ENCODE results near the gene CFAP161. TPM values are rescaled to one million over a fixed set of nuclear protein-coding genes. Genes with fewer than 3 reads are reported as not detected.

CFAP161 gene
- total and polyA plus RNA-seq, 7 donors: 0.03 to 0.28 TPM; not detected in 5

GRCh38 chr15:81161160-81161673, 27.1 kb downstream of the CFAP161 start:
- no peaks in the 10 kb centered on the region for H3K27me3 ChIP-seq (ENCODE audit: insufficient read depth in 3 of 3, low read length in 2 of 3)
- no peak for TF ChIP-seq CTCF (IDR thresholded peaks at IDR 0.05)
- no peaks in the 10 kb centered on the region for H3K4me1 ChIP-seq
- 34 to 49% (median 46%) methylated on average over 4 of the region's 4 CpGs for WGBS, 3 donors
- H3K36me3 ChIP-seq (ENCODE audit: insufficient read depth in 1 of 2, low read depth in 1 of 2): no peaks in the 10 kb centered on the region
- H3K27ac ChIP-seq: peak overlapping the region; percentile 50
- intact Hi-C loops (cut with DNase I): no loop called here
- ATAC-seq (no peak), DNase-seq (no peak)
- no peak overlapping the region for H3K4me3 ChIP-seq
- H3K9me3 ChIP-seq: no peaks in the 10 kb centered on the region

- H3K4me1 ChIP-seq: no peaks in the 10 kb centered on the region
- H3K9me3 ChIP-seq: no peaks in the 10 kb centered on the region
- no peaks in the 10 kb centered on the region for H3K27me3 ChIP-seq (ENCODE audit: insufficient read depth in 3 of 3, low read length in 2 of 3)
- no peaks in the 10 kb centered on the region for H3K36me3 ChIP-seq (ENCODE audit: insufficient read depth in 1 of 2, low read depth in 1 of 2)
- H3K4me3 ChIP-seq: no peak overlapping the region
- intact Hi-C loops (cut with DNase I): no loop called here
- DNase-seq: no peak
- H3K27ac ChIP-seq: no peak overlapping the region
- no peak for ATAC-seq
- WGBS, 3 donors: 61 to 83% (median 69%) methylated on average over 7 of the region's 7 CpGs
- no peak for TF ChIP-seq CTCF (IDR thresholded peaks at IDR 0.05)
These were observed 27.8 kb downstream of the CFAP161 start for GRCh38 chr15:81161851-81162250.

GRCh38 chr15:81163961-81164800, 30.1 kb downstream of the CFAP161 start:
- DNase-seq: no peak
- H3K9me3 ChIP-seq: no peaks in the 10 kb centered on the region
- no peak overlapping the region for H3K27ac ChIP-seq
- no peaks in the 10 kb centered on the region for H3K27me3 ChIP-seq (ENCODE audit: insufficient read depth in 3 of 3, low read length in 2 of 3)
- ATAC-seq: no peak
- no peaks in the 10 kb centered on the region for H3K36me3 ChIP-seq (ENCODE audit: insufficient read depth in 1 of 2, low read depth in 1 of 2)
- no peak overlapping the region for H3K4me3 ChIP-seq
- no peak for TF ChIP-seq CTCF (IDR thresholded peaks at IDR 0.05)
- intact Hi-C loops (cut with DNase I): no loop called here
- 81 to 88% (median 83%) methylated on average over 3 of the region's 3 CpGs for WGBS, 3 donors
- no peaks in the 10 kb centered on the region for H3K4me1 ChIP-seq

GRCh38 chr15:81165535-81165934, 31.5 kb downstream of the CFAP161 start:
- ATAC-seq: no peak
- Histone ChIP-seq H3K9me3 (no peaks in the 10 kb centered on the region), H3K4me1 (no peaks in the 10 kb centered on the region), H3K27me3 (ENCODE audit: insufficient read depth in 3 of 3, low read length in 2 of 3) (no peaks in the 10 kb centered on the region), H3K27ac (no peak overlapping the region), H3K36me3 (ENCODE audit: insufficient read depth in 1 of 2, low read depth in 1 of 2) (no peaks in the 10 kb centered on the region), H3K4me3 (no peak overlapping the region)
- TF ChIP-seq CTCF (IDR thresholded peaks at IDR 0.05): no peak
- 74 to 90% (median 90%) methylated on average over 3 of the region's 3 CpGs for WGBS, 3 donors
- no peak for DNase-seq
- intact Hi-C loops (cut with DNase I): no loop called here

Data from psoas muscle (tissue), 8 donors.